RWPE1 (cell line): ENCODE data around the gene PDCD1.

Experiments used
- CTCF ChIA-PET: fragments of 350-600 bp; sonication (Branson Sonifier 250); formaldehyde crosslinking; extraction: SDS; loops from one replicate; lab custom pipeline; 2021; lab: Yijun Ruan, JAX
- POLR2A ChIA-PET: fragments of 400-600 bp; formaldehyde crosslinking; extraction: SDS; loops from one replicate; lab custom pipeline; 2020; ENCODE audit warnings: antibody characterized with exemption; ENCODE audit not compliant: low non-redundant PET; lab: Yijun Ruan, JAX
- DNase-seq: peaks from one replicate; pipeline ENCODE4 v3.0.0; 2012; ENCODE audit warnings: low spot score
- H3K27ac ChIP-seq: fragments of 450-650 bp; 2 replicates; pipeline ENCODE4 v1.5.1; 2017
- TF ChIP-seq, protein P1 (sequence below): fragments of 450-650 bp; conservative IDR thresholded peaks from 2 replicates; pipeline ENCODE4 v1.5.1; 2017; ENCODE audit warnings: low read depth, mild to moderate bottlenecking

Gene PDCD1

DNA sequence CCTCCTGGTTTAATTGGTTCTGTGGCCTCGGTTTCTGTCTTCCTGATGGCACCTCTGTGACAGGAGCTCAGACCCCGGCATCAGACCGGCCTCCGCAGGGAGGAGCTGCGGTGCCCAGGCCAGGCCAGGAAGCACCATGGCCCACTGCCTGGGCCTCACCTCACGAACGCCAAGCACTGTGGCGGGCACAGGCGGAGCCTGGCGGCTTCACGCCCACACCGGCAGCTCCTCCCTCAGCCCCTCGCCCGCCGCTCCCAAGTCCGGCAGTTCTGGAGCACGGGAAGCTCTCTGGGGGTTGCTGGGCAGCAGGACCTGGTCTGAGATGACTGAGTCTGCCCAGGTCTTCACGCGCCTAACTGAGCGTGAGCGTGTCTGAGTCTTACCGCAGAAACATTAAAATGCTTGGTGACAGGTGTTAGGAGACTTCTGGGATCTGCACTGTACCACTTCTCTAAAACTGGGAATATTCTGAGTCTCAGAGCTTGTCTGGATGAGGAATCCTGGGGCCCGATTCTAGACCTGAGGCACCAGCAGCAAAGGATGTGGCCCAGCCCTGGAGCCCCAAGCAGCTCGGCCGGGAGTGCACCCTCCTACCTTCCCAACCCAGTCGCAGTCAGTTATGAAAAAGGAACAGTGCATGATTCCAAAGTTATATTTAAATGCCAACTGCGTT lies 32.8 kb upstream of the PDCD1 start:
- POLR2A ChIA-PET, result no interaction called here
- no peak for DNase-seq
- CTCF ChIA-PET, result interaction anchor here (0.6 kb wide), 1 partner anchor 58 kb away, joined by 3 read pairs; no protein-coding TSS in a partner anchor
- no peak overlapping the region for H3K27ac ChIP-seq
- TF ChIP-seq, protein P1, sequence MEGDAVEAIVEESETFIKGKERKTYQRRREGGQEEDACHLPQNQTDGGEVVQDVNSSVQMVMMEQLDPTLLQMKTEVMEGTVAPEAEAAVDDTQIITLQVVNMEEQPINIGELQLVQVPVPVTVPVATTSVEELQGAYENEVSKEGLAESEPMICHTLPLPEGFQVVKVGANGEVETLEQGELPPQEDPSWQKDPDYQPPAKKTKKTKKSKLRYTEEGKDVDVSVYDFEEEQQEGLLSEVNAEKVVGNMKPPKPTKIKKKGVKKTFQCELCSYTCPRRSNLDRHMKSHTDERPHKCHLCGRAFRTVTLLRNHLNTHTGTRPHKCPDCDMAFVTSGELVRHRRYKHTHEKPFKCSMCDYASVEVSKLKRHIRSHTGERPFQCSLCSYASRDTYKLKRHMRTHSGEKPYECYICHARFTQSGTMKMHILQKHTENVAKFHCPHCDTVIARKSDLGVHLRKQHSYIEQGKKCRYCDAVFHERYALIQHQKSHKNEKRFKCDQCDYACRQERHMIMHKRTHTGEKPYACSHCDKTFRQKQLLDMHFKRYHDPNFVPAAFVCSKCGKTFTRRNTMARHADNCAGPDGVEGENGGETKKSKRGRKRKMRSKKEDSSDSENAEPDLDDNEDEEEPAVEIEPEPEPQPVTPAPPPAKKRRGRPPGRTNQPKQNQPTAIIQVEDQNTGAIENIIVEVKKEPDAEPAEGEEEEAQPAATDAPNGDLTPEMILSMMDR, result no peak

DNA sequence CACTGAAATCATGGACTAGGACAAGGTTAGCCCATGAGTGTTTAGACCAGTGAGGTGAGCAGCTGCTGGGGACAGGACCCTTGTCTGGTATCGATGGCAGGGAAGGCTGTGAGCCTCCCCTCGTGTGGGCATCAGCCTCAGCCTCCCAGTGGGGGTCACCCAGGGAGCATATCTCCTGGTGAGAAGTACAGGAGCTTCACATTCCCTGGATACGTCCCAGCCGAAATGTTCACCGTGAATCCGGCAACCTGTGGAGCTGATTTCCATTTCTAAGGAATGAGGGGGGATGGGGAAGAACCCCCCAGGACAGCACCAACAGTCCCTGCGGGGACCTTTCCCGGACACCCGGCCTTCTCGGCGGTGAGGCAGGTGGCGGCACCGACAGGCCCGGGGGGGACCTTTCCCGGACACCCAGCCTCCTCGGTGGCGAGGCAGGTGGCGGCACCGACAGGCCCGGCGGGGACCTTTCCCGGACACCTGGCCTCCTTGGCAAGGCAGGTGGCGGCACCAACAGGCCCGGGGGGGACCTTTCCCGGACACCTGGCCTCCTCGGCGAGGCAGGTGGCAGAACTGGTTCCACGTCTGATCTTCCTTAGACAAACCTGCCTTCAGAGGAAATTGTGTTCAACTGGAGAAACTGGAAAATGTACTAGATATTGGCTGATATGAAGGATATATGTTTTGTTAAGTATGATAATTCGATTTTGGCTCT lies 32.0 kb upstream of the PDCD1 start:
- DNase-seq, result no peak
- H3K27ac ChIP-seq, result no peak overlapping the region
- POLR2A ChIA-PET, result no interaction called here
- CTCF ChIA-PET, result no interaction called here
- TF ChIP-seq, protein P1, result no peak

DNA sequence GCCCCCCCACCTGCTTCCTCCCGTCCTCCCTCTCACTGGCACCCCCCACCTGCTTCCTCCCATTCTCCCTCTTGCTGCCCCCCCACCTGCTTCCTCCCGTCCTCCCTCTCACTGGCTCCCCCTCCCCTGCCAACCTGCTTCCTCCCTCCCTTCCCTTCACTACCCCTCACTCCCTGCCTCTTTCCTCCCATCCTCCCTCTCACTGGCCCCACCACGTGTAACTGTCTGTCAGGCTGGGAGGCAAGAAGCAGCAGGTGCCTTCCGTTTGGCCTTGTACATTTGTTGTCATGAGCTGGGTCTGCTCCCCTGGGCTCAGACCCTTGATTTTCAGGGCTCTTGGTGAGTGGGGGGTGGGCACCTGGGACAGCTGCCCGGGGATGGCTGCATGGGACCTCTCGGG lies 29.9 kb upstream of the PDCD1 start:
- ChIA-PET POLR2A (no interaction called here), CTCF (no interaction called here)
- no peak overlapping the region for H3K27ac ChIP-seq
- no peak for DNase-seq
- TF ChIP-seq, protein P1, result no peak

DNA sequence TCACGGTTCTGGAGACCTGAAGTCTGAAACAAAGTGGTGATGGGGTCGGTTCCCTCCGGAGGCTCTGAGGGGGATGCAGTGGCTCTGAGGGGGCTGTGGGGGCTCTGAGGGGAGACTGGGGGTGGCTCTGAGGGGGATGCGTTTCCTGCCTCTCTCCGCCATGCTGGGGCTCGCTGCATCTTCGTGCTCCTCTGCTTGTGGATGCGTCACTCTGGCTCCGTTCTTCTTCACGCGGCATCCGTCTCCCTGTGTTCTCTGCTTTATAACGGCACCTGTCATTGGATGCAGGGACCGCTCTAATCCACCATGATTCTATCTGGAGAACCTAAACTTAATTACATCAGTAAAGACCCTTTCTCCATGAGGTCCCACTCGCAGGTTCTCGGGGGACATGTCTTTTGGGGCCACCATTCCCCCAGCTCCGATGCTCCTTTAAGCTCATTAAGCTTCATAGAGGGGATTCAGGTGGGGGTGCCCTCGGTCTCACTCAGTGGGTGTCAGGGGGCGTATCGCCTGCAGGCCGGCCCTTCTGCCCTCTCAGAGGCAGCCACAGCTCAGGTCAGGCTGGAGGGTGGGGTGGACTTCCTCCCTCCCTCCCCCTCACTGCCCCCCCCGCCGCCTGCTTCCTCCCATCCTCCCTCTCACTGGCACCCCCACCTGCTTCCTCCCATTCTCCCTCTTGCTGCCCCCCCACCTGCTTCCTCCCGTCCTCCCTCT lies 29.3 kb upstream of the PDCD1 start:
- no peak overlapping the region for H3K27ac ChIP-seq
- no peak for DNase-seq
- CTCF ChIA-PET, result no interaction called here
- TF ChIP-seq, protein P1, result no peak
- POLR2A ChIA-PET, result no interaction called here

DNA sequence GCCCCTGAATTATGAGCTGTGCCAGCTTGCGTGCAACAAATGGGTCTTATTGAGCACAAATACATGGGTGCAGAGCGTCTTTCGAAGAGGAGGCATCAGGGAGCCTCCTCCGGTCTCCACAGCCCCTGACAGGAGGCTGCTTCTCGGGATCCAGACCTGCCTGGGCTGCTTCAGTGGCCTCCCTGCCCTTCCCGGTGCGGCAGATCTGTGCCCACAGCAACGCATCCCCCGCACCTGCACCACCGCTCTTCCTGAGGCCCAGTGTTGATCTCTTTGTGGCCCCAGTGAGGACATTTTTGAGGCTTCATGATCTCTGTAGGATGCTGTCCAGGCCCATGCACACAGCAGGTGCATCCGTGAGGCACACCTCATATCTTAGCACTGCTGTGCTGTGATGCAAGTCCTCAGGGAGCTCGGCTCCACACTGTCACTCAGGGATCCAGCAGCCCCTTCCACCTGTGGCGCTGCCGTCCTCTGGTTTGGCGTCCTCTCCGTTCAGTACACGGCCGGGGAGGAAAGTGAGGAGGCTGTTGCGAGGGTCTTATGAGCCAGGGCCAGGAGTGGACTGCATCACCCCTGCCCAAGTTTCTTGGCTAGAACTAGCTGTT lies 28.2 kb upstream of the PDCD1 start:
- TF ChIP-seq, protein P1, result no peak
- peak overlapping the region; percentile 32; the same call in 1 of the 2 replicates for H3K27ac ChIP-seq
- ChIA-PET POLR2A (no interaction called here), CTCF (interaction anchor here (0.5 kb wide), 1 partner anchor 271 kb away, joined by 5 read pairs; no protein-coding TSS in a partner anchor)
- DNase-seq, result no peak
